ENCODE measurements around the gene TTC7B.
"Not testable (repeated sequence)": the region's sequence is repeated elsewhere in the genome, so short reads cannot be mapped to it uniquely, and the experiment has no call there.

The TTC7B gene

DNA sequence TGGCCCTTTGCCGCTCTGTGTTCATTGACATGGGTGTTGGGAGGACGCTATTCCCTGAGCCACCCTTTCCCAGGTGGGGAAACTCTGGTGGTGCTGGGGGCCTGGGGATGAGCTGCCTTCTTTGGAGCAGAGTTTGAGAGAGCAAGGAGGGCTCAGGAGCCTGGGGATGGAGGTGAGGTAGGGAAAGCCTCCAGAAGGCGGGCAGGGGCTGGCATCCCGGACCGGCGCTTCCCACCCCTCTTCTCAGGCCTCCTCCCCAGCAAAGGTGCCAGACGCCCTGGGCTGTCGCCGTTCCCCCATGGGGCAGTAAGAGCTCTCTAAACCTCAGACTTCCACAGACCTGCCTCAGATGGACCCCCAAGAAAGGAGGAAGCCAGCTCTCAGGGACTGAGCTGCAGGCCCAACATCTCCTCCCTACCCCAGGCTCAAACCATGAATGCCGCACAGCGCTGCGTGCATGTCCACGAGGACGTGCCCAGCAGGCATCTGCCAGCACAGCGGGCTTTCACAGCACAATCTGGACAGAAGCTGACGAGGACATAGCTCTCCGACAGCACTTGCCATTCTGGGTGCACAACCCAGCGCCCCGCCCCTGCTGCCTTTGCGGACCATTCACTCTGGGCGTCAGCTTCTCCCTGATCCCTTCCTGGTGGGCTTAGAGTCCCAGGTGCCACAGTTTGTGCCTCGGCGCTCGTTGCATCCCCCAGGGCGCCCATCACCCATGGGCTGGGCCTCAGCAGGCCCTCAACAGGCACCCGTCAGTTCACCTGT is 14.9 kb upstream of the TTC7B start:
- DNase-seq (ENCODE audit: low spot score) = no peak

DNA sequence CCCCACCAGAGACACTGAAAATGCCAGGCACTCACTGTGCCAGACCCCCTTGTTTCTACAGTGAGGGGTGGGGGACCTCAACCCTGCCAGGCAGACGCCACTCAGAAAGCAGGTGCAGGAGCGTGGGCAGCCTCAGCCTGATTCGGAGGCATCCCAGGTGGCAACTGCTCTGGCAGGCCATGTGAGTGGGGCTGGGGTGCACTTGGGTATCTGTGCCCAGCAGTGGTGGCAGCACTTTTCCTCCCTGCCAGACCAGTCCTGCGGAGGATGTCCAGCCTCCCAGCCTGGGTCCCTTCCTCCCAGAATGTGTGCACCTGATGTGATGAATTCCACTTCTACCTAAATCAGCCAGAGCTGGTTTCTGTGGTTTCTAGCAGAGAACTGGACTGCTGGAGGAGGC is 13.4 kb upstream of the TTC7B start:
- no peak for DNase-seq (ENCODE audit: low spot score)

DNA sequence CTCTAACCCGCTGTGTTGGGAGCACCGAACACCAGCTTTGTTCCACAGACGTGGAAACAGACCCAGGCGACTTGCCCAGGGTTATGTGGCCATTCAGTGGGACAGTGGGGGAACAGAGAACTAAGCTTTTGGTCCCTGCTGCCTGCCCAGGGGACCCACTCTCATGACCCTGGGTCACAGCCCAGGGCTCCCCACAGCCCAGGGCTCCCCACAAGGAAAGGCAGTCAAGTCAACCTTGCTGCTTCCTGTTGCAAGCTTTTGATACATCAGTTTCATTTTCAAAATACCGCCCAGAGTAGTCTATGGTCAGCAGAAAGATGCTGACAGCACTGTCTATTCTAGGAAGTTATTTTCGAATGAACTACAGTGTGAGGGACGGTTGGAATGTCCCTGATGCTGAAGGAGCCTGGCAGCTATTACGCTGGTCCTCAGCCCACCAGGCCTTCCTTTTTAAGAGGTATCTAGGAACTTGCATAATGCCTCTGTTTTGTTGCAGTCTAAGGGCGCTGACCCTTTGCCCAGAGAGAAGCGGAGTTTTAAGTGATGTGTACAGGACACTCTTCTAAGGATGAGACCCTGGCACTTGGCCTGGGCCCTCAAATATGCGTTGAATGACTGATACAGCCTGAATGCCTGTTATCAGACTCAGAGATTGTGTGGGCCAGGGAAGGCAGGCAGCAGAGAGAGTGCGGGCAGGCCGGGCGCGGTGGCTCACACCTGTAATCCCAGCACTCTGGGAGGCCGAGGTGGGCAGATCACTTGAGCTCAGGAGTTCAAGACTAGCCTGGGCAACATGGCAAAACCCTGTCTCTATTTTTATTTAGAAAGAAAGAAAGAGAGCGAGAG is 12.6 kb upstream of the TTC7B start:
- DNase-seq (ENCODE audit: low spot score) = peak; percentile 29

DNA sequence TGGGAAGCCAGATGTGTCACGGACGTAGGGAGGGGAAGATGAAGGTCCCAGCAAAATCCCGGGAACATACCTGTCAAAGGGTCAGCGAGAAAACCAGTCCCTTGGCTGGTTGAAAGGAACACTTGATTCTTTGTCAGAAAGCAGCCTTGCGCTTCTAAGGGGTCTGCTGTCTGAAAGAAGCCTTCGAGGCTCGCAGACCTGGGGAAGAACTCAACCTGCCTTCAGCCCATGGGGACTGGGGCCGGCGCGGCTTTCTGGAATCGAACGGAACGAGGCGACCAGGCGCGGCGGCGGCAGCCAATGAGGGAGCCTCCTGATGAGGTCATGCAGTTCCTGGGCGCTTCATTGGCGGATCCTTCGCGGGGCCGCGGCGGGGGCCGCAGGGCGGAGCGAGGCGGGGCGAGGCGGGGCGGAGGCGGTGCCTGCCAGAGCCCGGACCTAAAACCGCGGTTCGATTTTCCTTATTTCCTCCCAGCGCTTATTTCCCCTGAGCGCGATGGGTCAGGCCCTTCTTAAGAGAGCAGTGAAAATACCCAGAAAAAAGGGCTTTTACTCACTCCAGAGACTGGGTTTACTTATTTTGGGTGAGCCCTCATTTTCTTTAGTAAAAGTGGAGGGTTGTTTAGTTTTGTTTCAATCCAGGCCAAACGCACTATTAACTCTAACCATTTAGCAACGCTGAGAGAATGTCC is 11.8 kb upstream of the TTC7B start:
- DNase-seq (ENCODE audit: low spot score) = peak; percentile 88

DNA sequence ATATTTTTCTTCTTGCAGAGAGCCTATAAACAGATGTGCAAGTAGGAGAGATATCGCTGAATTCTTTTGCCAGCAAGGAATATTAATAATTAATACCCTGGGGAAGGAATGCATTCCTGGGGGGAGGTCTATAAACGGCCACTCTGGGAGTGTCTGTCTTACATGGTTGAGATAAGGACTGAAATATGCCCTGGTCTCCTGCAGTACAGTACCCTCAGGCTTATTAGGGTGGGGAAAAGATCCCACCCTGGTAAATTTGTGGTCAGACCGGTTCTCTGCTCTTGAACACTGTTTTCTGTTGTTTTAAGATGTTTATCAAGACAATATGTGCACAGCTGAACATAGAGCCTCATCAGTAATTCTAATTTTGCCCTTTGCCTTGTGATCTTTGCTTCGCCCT is 7.3 kb upstream of the TTC7B start:
- DNase-seq (ENCODE audit: low spot score) = not testable (repeated sequence)

DNA sequence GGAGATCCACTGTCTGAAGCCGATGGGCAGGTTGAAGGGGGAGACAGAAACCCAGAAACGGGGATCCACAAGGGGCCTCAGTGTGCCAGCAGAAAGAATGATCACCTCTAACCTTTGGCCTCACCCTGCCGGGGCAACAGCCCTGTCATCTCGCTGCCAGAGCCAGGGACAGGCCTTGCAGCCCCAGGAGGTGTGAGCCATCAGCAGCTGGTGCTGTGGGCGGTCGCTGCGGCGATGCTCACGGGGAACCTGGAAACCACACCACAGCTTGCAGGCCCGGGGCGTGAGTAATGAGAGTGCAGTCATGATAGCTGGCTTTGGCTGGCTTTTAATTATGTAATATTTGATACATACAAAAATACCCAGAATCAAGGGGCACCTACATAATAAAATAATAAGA is 4.7 kb upstream of the TTC7B start:
- DNase-seq (ENCODE audit: low spot score) = peak; percentile 66

DNA sequence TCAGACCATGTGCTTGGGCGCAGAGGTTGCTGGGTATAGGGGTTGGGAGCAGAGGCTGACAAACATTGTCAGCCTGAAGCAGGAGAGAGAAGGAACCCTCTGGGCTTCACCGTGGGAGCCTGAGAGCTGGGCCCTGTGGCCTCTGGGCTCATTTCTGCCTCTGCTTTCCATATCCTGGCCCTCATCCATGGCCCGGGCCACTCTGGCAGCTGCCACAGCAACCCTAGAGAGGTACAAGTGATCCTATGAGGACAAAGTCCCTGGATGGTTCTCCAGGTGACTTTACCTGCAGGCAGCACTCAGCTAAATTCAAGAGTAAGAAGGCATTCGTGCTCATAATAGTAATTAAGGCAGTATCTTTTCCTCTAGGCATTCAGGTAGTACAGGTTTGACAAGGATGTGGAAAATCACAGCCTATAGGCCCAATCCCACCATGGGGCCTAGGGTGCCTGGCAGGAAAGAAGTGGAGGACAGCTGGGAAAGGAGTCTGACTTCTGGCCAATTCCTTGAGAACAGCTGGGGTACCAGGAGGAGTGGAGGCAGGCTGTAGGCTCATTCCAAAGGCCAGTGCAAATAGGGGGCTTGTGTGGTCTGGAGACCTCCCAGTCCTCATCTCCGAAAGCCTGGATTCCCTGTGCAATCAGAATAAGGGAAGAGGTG is 3.6 kb upstream of the TTC7B start:
- no peak for DNase-seq (ENCODE audit: low spot score)

DNA sequence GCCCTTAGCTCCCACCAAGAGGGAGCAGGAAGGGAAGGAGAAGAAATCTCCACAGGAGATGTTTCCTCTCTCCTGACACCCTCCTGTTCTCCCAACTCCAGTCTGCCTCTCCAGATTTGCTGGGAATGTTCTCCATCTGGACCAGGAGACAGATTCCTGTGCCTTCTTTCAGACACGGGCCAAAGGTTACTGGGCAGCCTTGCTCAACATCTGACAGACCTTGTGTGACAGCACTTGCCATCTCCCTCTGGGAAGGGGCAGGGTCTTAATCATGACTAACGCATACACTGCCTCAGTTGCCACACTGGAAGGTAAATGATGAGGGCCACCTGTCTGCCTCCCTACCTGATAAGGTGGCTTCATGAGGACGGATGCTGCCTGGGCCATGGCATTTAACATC is 2.5 kb upstream of the TTC7B start:
- no peak for DNase-seq (ENCODE audit: low spot score)

DNA sequence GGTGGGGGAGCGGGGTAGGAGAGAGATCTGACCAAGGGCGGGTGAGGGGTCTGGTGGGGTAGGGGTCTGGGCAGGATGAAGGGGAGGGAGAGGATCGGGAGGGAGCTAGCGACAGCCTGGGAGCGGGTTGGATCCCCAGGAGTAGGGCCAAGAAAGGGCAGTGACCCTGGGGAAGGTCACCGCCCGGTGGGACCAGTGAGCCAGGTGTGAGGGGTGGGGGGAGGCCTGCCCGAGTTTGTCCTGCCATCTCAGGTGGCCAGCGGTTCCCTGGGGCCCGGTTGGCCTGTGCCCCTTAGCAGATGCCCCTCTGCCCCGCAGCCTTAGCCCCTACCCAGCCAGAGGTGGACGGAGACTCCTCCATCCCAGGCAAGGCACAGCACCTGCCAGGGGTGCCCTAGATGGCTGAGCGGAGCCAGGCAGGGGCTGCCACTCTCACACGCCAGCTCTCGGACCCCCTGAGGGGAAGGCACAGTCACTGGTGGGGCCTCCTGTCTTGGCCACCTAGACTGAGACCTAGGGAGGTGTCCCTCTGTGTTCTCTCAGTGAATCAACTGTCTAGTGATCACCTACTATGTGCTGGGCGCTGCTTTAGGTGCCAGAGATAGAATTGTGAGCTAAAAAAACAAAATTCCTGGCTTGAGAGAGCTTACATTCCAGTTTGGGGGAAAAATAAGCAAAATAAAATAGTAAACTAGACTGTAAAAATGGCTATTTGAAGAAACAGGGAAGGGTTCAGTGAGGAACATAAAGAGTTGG is 629 bp upstream of the TTC7B start:
- no peak for DNase-seq (ENCODE audit: low spot score)

DNA sequence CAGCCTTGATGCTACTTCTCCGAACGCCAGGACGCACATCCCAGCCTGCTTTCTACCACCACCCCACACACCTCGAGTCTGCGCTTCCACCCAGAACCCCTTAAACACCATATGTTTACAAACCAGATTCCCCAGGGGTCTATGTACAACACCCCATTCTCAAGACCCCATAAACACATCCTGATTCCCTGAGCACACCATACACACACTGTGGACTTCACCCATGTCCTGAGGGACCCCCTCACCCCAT is 733 bp downstream of the TTC7B start:
- no peak for DNase-seq (ENCODE audit: low spot score)

DNA sequence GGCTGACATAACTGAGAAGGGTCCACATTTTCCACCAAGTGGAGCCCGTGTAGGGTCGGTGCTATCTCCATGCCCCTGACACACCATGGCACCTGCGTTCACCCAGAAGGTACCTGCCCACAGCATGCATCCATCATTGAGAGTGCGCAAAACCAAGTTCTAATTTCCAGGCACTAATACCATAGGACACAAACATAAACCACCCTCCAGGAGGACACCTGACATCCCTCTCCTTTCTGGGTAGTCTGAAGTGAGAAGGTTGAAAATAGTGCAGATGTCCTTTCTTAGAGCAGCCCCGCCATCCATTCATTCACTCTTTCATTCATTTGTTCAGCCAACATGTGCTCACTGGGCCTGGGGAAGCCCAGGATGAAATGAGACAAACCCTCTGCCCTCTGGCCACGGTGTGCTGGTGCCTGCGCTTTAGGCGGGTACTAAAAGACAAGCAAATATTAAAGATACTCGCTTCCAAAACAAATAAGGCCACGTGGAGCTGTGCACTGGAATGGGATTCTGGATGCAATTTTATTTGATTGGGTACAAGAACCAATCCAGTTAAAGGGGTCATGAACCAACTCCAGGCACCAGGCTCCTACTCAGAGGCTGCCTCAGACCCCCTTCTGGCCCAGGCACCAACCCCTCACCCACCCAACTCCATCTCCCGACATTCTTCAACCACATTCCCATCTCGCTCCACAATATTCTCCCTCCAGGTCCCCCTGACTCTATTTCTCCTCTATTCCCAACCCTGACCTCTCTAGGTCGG is 1.2 kb downstream of the TTC7B start:
- no peak for DNase-seq (ENCODE audit: low spot score)

DNA sequence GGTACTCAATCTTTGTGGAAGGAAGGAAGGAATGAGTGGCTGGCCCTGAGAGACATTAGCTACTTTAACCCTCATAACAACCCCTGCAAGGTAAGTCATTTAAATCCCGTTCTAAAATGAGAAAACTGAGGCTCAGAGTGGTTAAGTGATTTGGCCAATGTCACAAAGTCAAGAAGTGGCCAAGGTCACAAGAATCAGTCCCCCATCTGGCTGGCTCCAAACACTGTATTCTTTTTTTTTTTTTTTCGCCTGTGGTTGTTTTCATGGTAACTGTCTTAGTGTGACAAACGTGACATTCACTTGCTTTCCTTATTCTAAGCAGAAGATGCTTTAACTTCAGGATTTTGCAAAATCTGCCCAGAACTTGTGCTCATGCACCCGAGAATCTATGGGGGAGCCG is 2.8 kb downstream of the TTC7B start:
- no peak for DNase-seq (ENCODE audit: low spot score)

DNA sequence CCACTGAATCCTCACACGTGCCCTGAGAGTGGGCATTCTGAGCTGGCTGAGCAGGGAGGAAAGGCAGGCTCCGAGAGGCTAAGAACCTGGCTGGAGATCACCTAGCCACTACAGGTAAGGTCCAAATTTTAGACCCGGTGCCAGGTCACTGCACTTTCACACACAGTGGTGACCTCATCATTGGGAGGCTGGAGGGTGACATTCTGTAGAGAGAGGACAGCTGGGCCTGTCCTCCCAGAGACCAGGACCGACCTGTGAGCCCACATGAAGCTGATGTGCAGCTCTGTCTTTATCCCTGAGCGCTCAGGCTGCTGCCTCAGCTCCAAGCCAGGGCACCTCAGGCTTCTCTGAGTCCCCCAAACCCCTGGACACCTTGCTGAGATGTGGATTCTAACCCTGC is 4.1 kb downstream of the TTC7B start:
- no peak for DNase-seq (ENCODE audit: low spot score)

DNA sequence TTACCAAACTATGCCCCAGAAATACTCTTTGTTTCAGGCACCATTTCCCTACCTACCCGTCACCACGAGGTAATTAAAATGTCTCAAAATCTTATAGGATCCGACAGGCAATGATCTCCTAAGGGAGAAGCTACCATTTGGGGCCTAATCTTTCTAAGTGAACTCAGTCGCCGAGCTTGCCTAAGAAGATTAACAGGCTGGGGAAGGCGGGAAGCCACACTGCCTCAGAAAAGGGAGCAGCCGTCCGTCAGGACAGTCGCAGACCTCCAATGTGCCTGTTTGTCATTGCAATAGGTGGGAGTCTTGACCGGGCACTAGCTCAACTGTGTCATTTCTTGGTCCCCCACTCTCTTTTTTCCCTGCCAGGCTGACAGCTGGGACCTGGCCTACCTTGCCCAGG is 4.6 kb downstream of the TTC7B start:
- DNase-seq (ENCODE audit: low spot score) = no peak

DNA sequence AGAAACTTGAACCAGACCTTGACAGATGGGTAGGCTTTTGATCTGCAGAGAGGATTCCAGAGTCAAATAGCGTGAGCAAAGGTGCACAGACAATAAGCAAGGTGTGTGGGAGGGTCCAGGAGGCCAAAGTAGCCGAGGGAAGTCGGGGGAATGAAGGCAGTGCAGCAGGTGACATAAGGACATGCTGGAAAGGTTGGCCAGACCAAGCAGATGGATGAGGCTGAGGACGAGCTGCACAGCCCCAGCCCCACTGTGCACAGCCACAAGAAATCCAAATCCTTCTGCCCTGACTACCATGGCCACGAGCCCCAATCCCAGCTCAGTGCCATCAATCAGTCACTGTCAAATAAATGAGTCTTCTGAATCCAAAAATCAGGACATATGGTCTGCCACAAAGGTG is 5.4 kb downstream of the TTC7B start:
- no peak for DNase-seq (ENCODE audit: low spot score)

DNA sequence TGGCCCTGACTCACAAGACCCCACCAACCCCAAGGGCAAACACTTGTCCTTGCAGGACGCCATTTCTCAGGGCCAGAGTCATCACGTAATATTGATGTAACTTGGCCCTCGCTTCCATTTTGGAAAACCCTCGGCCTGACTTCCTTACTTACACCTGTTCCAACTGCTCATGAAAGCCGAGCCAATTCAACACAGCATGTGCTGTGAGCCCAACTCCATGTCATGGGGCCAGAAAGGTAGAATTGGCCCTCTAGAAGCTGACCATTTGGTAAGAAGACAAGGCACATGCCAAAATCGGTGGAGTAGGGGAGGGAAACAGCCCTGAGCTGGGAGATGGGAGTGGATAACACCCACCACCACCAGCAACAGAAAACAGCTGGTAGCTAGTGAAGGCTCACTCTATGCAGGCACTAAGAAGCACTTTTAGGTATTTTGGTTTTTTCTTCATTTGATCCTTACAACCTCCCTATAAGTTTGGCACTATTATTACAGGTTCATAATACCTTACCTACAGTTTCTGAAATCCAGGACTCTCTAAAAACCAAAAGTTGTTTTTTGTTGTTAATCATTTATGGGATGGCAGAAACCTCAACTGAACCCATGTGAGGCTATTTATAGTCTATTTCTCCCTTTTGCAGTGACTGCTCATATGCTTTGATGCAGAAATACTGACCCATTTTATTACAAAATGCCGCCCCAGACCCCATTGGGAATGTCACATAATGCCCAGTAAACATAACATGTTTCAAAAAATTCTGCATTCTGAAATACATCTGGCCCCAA is 6.5 kb downstream of the TTC7B start:
- no peak for DNase-seq (ENCODE audit: low spot score)

DNA sequence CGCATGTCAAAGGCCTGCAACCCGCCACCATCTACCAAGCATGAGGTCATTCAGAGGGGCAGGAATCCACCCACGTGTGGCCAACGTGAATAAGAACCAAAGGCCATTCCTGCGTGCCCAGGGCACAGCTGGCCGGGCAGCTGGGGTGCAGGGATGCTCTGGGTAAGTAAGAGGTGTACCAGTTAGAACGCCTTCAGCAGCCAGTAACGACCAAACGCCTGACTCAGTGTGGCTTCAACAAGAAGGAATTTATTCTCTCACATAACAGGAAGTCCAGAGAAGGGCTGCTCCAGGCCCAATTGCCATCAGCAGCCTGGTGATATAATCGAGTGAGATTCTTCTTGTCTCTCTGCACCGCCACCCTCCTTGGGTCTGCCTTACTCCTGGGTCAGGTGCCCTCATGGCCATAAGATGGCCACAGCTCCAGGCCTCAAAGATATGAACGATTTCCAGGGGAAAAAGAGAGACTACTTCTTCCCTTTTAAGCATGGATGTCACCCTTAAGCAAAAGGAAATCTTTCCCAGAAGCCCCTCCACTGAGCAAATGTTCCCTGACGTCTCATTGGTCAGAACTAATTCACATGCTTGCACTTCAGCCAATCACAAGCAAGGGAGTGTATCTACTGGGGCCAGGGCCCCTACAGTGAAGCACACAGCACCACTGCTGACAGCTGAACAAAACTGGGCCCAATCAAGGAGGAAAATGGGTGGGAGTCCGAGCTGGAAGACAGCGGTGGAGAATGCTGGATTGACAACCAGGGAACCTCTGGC is 7.3 kb downstream of the TTC7B start:
- no peak for DNase-seq (ENCODE audit: low spot score)

DNA sequence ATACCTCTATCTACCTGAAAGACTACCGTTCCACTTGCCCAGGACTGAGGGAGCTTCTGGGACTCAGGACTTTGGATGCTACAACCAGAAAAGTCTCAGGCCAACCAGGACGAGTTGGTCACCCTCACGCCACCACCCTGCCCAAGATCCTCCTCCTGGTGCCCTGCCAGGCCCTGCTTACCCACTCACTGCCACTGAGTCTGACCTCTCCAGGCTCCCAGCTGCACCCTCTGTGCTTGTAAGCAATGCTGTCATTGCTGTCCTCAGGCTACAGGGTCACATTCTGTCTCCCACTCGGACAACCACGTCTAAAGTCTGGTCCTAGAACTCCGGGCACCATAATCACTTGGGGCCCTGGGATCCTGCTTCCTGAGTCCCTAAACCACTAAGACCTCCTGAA is 9.2 kb downstream of the TTC7B start:
- DNase-seq (ENCODE audit: low spot score) = no peak

DNA sequence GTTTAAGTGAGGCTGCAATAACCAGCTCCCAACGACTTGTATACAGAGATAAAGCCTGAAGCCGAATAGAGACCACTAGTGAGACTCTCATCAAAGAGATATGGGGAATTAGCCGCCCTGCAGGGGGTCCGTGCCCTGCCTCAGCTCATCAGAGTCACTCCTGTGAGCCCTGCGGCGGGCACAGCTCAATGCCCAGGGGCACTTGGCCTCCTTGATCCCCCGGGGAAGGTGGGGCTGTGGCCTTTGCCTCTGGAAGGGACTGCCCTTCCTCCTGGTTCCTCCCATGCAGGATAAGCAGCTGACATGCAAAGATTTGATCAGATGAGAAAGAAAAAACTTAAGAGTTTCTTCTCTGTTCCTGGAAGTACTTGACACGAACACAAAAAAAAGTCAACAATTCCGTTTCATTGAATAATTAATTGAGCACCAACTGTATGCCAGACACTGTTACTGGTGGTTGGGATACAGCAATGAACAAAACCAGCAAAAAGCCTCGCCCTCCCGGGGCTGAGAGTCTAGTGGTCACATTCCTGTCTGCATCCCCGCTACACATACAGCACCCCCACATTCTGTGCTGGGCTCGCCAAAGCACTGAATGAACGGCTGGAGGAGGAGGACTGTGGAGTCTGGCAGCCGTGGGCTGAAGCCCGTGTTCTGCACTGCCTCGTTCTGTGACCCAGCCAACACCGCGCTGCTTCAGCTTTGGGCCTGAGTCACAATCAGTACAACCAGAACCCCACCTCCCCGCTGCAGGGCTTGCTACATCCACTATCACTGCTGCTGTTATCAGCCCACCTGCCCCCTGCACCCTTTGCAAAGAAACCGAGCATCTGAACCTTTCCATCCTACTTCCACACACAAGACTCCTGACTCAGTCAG is 10.3 kb downstream of the TTC7B start:
- DNase-seq (ENCODE audit: low spot score) = no peak
